Ovary (tissue), 9 donors: ENCODE results near the gene PAOX. TPM values are rescaled to one million over a fixed set of nuclear protein-coding genes. Genes with fewer than 3 reads are reported as not detected.

ENCODE experiments used
- DNase-seq, 5 donors: peaks; one replicate each; pipeline ENCODE4 v3.0.0-alpha.2; 2019 to 2020
- H3K27ac ChIP-seq, 2 donors: fragments of 200-600 bp; one replicate each; pipeline versions ENCODE4 v1.5.1 to v1.8.0; 2019 to 2022
- H3K27me3 ChIP-seq: fragments of 200-600 bp; one replicate; pipeline ENCODE4 v1.8.0; 2022
- H3K36me3 ChIP-seq: fragments of 200-600 bp; sonication (generic); one replicate; pipeline ENCODE4 v1.5.1; 2019
- H3K4me1 ChIP-seq: one replicate; pipeline ENCODE4 v1.8.1; 2013; ENCODE audit warnings: mild to moderate bottlenecking, moderate library complexity; ENCODE audit not compliant: insufficient read depth
- H3K4me3 ChIP-seq: fragments of 200-600 bp; sonication (generic); one replicate; pipeline ENCODE4 v1.5.1; 2017
- H3K9me3 ChIP-seq, 2 donors: fragments of 200-600 bp in 1 of 2; sonication (generic) in 1 of 2; one replicate each; pipeline versions ENCODE4 v1.5.1 to v1.8.1; 2013 to 2019; ENCODE audit warnings: mild to moderate bottlenecking in 1 of 2, moderate library complexity in 1 of 2
- CTCF ChIP-seq, 3 donors: fragments of 450-650 bp in 2 of 3; fragments of 200-600 bp in 1 of 3; IDR thresholded peaks; one replicate each; pipeline versions ENCODE4 v1.5.1 to v1.8.0; 2016 to 2022; ENCODE audit warnings: antibody characterized with exemption in 3 of 3, mild to moderate bottlenecking in 1 of 3
- EP300 ChIP-seq: sonication (generic); formaldehyde crosslinking; IDR thresholded peaks from one replicate; pipeline ENCODE4 v1.6.1; 2017; ENCODE audit warnings: antibody characterized with exemption
- POLR2A ChIP-seq: fragments of 450-650 bp; IDR thresholded peaks from one replicate; pipeline ENCODE4 v1.6.1; 2017; ENCODE audit warnings: antibody characterized with exemption, mild to moderate bottlenecking, moderate library complexity
- WGBS, 3 donors: extraction: QIAGEN DNeasy Blood & Tissue Kit in 1 of 3; methylation state at CpG; one replicate each; pipeline versions ENCODE4 v1.1.5 to v1.1.7; 2013 to 2017; 5-methylcytosine and 5-hydroxymethylcytosine counted together
- intact Hi-C, 4 donors: fragments of 100-400 bp; cut with DNase I; formaldehyde crosslinking; loops; one replicate each; pipeline versions ENCODE4 v1.11.0 to v1.15.1; 2022 to 2023
- polyA plus RNA-seq, 2 donors: library from polyadenylated mRNA; stranded (reverse); fragments of 200-250 nt in 1 of 2; fragments of 350-450 nt in 1 of 2; fragmentation: Illumina TruSeq in 1 of 2; extraction: RNeasy Lipid Tissue Mini Kit (QIAGEN cat#74804) in 1 of 2; gene quantifications; one replicate each; pipeline ENCODE4 v1.2.3, GENCODE V29; 2013 to 2014
- total RNA-seq, 7 donors: library from RNA; depleted of rRNA in 2 of 7; stranded (reverse); fragments of >200 nt in 2 of 7; fragmentation: NEBNext Ultra II Directional in 3 of 7; extraction: Animal tissue kit (Norgen Biotek cat#: 25700) in 3 of 7; gene quantifications; one replicate each; pipeline versions ENCODE4 v1.1.0 to v1.2.4, GENCODE V29; 2016 to 2023
- donor health status: DM: no; HTN: no; CAD: no; lungs with moderate emphysema.
- donor health status: DM: no; HTN: no; CAD: no.
- donor health status: Bipolar disorder and iron deficiency.
- donor health status: DM: yes; HTN: yes; CAD: no.
- donor health status: DM: no; HTN: no; CAD: no.
- donor health status: DM: yes; HTN: yes; CAD: no.

PAOX gene
- total and polyA plus RNA-seq, 9 donors, result 2.1 to 11.4 (median 8.7) TPM

GRCh38 chr10:133354672-133355240 lies 24.3 kb upstream of the PAOX start:
- Histone ChIP-seq H3K27me3 (no peaks in the 10 kb centered on the region), H3K27ac (no peak overlapping the region), H3K36me3 (no peaks in the 10 kb centered on the region), H3K9me3 (no peaks in the 10 kb centered on the region), H3K4me3 (no peak overlapping the region), H3K4me1 (peaks cover 7% of the 10 kb centered on the region)
- WGBS, 3 donors, result 91 to 94% (median 92%) methylated on average over 14 of the region's 14 CpGs
- TF ChIP-seq CTCF (IDR thresholded peaks at IDR 0.05) (no peak), EP300 (no peak), POLR2A (no peak)
- intact Hi-C loops, result no loop called here
- DNase-seq, result no peak

- DNase-seq, result no peak
Measured at GRCh38 chr10:133355266-133355665, 23.8 kb upstream of the PAOX start.

GRCh38 chr10:133355991-133356390 lies 23.1 kb upstream of the PAOX start:
- peaks cover 7% of the 10 kb centered on the region for H3K4me1 ChIP-seq
- no peak for DNase-seq
- H3K9me3 ChIP-seq, result no peaks in the 10 kb centered on the region
- 90 to 98% (median 96%) methylated on average over 3 of the region's 3 CpGs for WGBS, 3 donors
- no peak overlapping the region for H3K27ac ChIP-seq
- H3K36me3 ChIP-seq, result no peaks in the 10 kb centered on the region
- no peaks in the 10 kb centered on the region for H3K27me3 ChIP-seq
- TF ChIP-seq CTCF (IDR thresholded peaks at IDR 0.05), result no peak
- no peak overlapping the region for H3K4me3 ChIP-seq
- intact Hi-C loops, result no loop called here

More at GRCh38 chr10:133355266-133355665, 23.8 kb upstream of the PAOX start:
- Histone ChIP-seq H3K4me1 (peaks cover 7% of the 10 kb centered on the region), H3K4me3 (no peak overlapping the region), H3K27me3 (no peaks in the 10 kb centered on the region), H3K27ac (no peak overlapping the region), H3K9me3 (no peaks in the 10 kb centered on the region), H3K36me3 (no peaks in the 10 kb centered on the region)
- TF ChIP-seq CTCF (IDR thresholded peaks at IDR 0.05) (no peak), POLR2A (no peak), EP300 (no peak)
- intact Hi-C loops, result no loop called here
- WGBS, 3 donors, result 96 to 97% (median 96%) methylated on average over 6 of the region's 6 CpGs

GRCh38 chr10:133356549-133357284 lies 22.3 kb upstream of the PAOX start:
- H3K27ac ChIP-seq, result peak overlapping the region in 1 of 2 donors; percentile 64
- H3K36me3 ChIP-seq, result no peaks in the 10 kb centered on the region
- no peaks in the 10 kb centered on the region for H3K9me3 ChIP-seq
- peak overlapping the region; percentile 49 for H3K4me3 ChIP-seq
- intact Hi-C loops, result no loop called here
- TF ChIP-seq CTCF (IDR thresholded peaks at IDR 0.05) (no peak), POLR2A (no peak), EP300 (no peak)
- no peaks in the 10 kb centered on the region for H3K27me3 ChIP-seq
- H3K4me1 ChIP-seq, result peaks cover 7% of the 10 kb centered on the region
- no peak for DNase-seq
- WGBS, 3 donors, result 45 to 56% (median 47%) methylated on average over 21 to 27 of the region's 27 CpGs
